GM10266 (cell line): ENCODE data around the gene ZC3H12D.

Experiments
- DNase-seq: peaks from one replicate; pipeline ENCODE4 v3.0.0; 2012; ENCODE audit errors: extremely low spot score
- TF ChIP-seq, protein P1 (sequence below): IDR thresholded peaks from 2 replicates; pipeline ENCODE4 v1.5.1; 2012; ENCODE audit warnings: mild to moderate bottlenecking, low read depth; ENCODE audit not compliant: control insufficient read depth, insufficient read depth; ENCODE audit errors: missing control alignments

The ZC3H12D gene

DNA sequence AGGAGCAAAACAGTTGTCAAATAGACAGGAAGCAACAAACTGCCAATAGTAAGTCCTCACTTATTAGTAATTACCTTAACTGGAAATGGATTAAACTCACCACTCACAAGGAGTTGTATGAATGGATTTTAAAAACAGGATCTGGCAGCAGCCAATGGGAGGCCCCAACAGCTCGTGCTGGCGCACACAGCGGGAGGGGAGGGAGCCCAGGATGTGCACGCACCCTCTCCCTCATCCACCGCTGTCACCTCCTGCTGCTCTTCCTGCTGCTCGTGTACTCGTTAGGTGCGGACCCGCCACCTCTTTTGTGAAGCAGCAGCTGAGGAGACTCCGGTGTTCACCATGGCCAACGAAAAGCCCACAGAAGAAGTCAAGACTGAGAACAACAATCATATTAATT, 84.8 kb downstream of the ZC3H12D start, which contains the start of gene SUMO4:
Gene SUMO4 (plus strand): TSS at position 213 of the 400 bp plus-strand sequence. CDS start 130 bp downstream, at position 343.
- TF ChIP-seq, protein P1, sequence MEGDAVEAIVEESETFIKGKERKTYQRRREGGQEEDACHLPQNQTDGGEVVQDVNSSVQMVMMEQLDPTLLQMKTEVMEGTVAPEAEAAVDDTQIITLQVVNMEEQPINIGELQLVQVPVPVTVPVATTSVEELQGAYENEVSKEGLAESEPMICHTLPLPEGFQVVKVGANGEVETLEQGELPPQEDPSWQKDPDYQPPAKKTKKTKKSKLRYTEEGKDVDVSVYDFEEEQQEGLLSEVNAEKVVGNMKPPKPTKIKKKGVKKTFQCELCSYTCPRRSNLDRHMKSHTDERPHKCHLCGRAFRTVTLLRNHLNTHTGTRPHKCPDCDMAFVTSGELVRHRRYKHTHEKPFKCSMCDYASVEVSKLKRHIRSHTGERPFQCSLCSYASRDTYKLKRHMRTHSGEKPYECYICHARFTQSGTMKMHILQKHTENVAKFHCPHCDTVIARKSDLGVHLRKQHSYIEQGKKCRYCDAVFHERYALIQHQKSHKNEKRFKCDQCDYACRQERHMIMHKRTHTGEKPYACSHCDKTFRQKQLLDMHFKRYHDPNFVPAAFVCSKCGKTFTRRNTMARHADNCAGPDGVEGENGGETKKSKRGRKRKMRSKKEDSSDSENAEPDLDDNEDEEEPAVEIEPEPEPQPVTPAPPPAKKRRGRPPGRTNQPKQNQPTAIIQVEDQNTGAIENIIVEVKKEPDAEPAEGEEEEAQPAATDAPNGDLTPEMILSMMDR = no peak
- no peak for DNase-seq

DNA sequence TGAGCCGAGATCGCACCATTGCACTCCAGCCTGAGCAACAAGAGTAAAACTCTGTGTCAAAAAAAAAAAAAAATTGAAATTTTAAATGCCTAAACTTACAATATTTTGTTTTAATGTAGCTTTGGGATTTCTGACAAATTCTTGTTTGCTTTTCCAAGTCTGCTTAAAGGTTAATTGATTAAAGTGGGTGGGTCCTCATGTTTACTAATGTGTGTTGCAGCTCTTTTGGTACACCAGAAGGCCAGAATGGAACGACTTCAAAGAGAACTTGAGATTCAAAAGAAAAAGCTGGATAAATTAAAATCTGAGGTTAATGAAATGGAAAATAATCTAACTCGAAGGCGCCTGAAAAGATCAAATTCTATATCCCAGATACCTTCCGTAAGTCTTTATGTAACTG, 87.4 kb downstream of the ZC3H12D start:
- TF ChIP-seq, protein P1 = no peak
- DNase-seq = no peak
